DMS53 treated with DMSO at 0.1 percent for 48 hours (cell line): Measurements from ENCODE around the gene RALGAPA2.
"Not testable (repeated sequence)": the region's sequence is repeated elsewhere in the genome, so short reads cannot be mapped to it uniquely, and the experiment has no call there.

Experiments used
- DNase-seq: peaks from one replicate; lab custom pipeline; 2025; ENCODE audit not compliant: unreplicated experiment; lab: John Stamatoyannopoulos, UW

The RALGAPA2 gene

DNA sequence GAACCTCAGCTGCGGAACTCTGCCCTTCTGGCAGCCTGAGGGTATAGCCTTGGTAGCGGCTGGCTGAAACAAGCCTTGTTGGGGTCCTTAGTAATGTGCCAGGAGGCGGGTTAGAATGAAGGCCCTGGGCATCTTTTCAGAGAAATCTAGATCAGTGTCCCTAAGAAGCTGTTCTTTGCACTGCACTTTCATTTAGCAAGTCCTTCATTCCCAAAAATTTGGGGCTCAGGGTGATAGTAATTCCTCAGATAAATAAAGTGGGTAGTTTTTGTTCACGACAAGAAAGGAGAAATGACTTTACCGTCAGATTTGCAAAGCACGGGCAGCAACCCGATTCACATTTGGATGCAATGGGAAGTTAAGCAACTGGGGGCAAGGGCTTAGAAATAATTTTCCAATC lies 341.4 kb downstream of the RALGAPA2 start:
- DNase-seq: no peak

DNA sequence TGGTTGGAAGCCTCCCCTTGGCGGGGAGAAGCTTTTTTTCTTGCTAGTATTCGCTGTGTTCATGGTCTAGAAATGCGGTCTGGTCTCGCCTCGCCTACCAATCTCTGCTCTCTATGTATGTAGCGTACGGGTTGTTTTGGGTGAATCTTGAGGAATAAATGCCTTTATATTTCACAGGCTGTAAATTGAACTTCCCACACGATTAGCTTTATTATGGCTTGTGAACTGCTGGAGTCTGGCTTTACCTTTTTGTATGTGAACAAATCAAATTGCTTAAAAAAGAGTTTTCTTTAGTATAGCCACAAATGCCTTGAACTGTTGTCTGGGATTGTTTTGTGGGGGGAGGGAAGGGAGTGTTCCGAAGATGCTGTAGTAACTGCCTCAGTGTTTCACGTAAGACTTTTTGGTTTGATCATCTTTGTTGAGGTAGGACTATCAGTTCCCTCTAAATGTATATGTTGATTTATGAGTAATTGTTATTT lies 342.3 kb downstream of the RALGAPA2 start:
- DNase-seq: peak; percentile 13

DNA sequence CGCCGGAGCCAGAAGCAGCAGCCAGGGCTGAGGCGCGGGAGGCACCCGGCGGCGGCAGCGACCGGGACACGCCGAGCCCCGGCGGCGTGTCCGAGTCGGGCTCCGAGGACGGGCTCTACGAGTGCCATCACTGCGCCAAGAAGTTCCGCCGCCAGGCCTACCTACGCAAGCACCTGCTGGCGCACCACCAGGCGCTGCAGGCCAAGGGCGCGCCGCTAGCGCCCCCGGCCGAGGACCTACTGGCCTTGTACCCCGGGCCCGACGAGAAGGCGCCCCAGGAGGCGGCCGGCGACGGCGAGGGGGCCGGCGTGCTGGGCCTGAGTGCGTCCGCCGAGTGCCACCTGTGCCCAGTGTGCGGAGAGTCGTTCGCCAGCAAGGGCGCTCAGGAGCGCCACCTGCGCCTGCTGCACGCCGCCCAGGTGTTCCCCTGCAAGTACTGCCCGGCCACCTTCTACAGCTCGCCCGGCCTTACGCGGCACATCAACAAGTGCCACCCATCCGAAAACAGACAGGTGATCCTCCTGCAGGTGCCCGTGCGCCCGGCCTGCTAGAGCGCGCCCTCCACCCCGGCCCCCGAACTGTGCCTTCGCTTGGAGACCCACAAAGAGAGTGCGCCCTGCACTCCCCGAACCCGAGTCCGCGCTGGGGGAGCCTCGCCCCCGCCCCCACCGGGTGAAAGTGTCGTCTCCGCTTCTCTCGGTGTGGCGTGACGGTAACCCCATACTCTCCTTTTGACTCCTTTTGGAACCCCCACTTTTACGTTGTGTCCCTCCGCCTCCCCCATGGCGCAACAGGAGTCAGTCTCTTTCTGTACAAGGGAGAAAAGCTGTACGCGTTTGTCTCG lies 343.0 kb downstream of the RALGAPA2 start:
- DNase-seq: peak; percentile 57

DNA sequence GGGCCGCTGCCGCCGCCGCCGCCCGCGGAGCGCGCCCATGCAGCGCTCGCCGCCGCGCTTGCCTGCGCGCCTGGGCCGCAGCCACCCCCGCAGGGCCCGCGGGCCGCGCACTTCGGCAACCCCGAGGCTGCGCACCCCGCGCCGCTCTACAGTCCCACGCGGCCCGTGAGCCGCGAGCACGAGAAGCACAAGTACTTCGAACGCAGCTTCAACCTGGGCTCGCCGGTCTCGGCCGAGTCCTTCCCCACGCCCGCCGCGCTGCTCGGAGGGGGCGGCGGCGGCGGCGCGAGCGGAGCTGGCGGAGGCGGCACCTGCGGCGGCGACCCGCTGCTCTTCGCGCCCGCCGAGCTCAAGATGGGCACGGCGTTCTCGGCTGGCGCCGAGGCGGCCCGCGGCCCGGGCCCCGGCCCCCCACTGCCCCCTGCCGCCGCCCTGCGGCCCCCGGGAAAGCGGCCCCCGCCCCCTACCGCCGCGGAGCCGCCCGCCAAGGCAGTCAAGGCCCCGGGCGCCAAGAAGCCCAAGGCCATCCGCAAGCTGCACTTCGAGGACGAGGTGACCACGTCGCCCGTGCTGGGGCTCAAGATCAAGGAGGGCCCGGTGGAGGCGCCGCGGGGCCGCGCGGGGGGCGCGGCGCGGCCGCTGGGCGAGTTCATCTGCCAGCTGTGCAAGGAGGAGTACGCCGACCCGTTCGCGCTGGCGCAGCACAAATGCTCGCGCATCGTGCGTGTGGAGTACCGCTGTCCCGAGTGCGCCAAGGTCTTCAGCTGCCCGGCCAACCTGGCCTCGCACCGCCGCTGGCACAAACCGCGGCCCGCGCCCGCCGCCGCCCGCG lies 343.8 kb downstream of the RALGAPA2 start:
- no peak for DNase-seq

DNA sequence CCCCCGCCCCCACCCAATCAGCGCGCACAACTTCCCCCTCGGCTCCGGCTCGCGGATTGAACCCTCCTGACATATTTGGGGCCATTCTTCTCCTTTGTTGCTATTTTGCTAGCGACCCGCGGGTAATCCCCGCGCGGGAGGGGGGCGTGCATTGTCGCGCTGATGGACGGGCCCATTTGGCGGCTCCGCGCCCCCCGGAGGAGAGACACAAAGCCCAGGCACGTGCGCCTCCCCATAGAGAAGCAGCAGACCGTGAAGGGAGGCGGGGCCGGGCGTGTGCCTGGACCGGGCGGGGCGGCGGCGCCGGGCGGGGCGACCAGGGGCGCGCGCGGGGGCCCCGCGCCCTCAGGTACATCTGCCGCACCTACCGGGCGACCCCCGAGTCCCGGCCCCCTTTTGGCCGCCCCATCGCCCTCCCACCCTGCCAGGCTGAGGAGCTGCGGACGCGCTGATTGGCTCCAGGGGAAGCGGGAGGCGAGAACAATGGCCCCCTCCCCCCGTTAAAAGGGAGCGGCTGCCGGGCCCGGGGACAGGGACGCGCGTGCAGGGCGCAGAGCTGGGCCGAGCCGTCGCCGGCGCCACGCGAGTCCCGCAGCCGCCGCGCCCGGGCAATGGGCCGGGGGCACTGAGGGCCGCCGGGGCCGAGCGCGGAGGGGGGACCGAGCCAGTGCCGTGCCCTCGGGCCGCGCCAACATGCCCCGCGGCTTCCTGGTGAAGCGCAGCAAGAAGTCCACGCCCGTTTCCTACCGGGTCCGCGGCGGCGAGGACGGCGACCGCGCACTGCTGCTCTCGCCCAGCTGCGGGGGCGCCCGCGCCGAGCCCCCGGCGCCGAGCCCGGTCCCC lies 344.6 kb downstream of the RALGAPA2 start, which contains the start of gene INSM1:
INSM1 (plus strand) TSS at position 530 of the 843 bp plus-strand sequence; CDS start at position 694, 164 bp downstream.
- DNase-seq: peak; percentile 66

DNA sequence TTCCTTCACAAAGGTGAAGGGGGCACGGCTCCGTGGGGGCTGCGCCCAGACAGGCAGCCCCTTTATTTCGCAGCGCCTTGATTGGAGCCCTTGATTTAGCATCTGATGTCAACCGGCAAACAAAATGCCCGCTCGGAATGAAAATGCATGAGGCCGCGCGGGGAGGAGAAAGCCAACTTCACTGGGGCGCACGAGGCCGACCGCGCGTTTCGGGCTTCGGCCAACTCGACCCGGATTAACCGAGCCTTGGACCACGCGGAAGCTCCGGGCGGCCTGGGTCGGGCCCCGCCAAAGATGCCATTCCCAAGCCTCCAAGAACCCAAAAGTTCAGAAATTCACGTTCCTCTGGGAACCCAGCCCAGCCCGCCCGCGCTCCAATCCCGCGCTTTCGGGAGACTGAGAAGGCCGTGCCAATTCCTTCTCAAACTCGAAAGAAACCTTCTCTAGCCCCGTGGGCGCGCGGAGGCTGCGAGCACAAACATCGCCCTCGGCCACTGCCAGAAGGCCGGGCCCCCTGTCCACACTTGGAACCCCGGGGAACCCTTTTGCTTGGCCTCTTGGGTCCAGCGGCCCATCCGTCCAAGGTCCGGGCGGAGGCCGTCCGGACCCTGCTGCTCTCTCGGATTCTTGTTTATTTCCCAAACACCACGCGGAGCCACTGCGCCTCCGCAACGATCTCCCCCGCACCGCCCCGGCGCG lies 345.4 kb downstream of the RALGAPA2 start:
- DNase-seq: peak; percentile 66

DNA sequence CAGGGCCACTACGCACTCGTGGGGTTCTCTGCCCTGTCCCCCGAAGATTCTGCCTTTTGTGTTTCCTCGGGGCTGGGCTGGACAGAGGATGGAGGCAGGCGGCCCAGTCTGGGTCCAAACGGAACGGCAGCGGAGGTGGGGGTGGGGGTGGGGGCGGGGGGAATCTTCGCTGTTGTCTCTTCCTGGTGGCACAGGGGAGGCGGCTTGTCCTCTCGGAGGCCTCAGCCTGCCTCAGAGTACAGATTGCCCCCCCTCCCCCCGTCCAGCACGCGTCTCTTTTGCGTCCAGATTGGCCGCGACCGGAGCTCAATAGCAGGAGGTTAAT lies 345.9 kb downstream of the RALGAPA2 start:
- DNase-seq: peak; percentile 66

DNA sequence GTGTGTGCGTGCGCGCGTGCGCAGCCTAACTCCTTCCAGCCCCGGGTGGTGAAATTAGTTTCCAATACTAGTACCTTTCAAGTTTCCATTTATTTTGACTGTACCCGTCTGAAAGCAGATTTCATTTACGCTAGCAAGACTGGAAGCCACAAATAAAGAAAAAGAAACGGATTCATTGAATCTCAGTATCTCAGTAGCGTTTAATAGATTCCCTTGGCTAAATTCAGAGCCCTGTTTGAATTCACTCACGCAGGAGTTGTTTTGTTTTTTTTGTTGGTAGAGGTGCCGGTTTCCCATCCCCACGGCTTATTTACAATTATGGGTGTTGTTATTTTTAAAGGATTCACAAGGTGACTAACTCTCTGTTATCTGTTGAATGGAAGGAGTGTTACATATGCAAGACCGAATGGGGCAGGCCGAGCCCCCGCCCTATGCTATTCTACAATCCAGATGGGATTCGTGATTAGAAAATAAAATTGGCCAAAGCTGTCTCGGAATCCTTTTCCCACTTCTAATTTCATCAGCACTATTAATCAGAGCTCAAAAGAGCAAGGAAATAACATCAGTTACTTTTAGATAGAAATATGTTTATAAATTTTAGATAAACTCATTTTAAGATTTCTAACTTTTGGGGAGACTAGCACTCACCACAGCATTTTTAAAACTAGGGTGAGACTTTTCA lies 346.8 kb downstream of the RALGAPA2 start:
- no peak for DNase-seq

DNA sequence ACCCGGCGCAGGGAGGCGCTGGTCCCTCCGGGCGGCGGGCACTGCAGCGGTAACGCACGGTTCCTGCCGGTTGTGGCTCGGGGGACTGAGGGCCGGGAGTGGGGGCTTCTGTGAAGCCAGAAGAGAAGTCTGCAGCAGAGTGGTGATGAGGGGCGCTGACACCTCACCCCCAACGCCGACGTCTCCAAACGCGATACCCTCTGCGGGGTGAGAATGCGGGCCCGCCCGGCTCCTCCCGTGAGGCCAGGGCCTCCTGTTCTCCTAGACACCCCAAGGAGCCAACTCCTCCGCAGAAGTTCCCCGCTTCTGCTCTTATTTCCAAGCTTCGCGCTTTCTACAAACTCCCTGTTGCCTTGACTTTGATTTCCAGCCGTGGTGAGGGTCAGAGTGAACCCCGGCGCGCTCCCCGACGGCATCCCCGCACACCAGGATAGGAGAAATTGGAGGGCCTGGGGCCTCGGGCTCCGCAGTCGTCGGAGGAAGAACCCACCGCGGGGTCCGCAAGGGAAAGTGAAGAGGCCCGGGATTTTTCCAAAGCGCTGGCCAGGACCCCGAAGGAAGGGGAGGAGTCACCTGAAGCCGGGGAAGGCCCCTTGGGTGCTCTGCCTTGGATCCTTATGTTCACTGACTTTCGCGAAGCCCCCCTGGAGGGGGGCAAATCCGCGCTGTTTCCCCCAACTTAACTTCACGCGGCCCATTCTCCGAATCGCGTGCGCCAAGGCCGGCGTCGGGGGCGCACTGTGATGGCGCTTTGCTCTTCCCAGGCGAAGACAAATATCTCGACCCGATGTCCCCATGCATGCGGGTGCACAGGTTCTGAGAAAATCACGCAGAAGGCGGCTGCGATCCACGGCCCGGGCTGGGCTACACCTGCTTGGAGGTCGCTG lies 347.6 kb downstream of the RALGAPA2 start:
- no peak for DNase-seq

DNA sequence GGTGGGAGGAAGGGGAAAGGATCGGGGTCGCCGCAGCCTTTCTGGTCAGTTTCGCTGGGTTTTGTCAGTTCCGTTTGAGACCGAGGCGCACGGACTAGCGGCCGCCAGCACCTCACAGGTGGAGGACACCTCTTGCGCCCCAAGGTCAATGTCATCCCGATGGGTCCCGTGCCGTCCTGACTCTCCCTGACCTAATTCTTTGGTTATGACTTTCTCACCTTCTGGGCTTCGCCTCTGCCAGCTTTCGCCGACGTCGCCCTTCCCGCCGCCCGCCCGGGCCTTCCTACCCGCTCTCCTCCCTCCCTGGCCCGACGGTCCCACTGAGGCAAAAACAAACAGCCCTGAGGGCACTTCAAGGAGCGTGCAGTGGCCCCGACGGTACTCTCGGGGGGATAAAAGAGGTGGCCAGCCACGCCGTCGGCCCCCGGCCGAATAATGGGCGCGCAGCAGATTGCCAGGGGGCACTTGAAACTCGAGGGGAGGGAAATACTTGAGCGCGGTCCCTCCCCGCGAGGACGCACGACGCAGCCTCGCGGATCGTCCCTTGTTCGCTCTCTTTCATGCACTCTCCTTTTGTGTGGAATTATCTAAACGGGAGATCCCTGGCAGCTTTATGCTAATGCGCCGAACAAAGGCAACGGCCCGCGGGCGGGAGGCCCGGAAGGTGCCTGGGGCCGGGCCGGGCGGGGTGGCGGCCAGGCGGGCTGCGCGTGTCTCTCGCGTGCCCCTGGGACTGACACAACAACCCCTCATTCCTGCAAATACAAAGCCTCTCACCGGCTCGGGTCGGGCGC lies 348.4 kb downstream of the RALGAPA2 start:
- DNase-seq: peak; percentile 89

DNA sequence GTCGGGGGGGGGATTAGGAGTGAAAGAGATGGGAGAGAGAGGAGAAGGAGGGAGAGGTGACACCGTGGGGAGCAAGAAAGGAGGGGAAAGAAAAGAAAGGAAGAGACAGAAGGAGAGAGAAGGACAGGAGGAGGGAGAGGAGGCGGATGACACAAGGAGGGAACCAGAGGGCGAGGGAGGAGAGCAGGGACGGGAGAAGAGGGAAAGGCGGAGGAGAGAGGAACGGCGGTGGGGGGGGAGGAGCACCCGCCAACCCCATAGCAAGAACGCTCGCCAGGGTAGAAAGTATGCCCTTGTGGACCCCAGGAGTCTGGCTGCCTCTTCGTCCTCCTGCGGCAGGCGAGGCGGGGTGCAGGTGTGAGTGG lies 349.0 kb downstream of the RALGAPA2 start:
- peak; percentile 69 for DNase-seq

DNA sequence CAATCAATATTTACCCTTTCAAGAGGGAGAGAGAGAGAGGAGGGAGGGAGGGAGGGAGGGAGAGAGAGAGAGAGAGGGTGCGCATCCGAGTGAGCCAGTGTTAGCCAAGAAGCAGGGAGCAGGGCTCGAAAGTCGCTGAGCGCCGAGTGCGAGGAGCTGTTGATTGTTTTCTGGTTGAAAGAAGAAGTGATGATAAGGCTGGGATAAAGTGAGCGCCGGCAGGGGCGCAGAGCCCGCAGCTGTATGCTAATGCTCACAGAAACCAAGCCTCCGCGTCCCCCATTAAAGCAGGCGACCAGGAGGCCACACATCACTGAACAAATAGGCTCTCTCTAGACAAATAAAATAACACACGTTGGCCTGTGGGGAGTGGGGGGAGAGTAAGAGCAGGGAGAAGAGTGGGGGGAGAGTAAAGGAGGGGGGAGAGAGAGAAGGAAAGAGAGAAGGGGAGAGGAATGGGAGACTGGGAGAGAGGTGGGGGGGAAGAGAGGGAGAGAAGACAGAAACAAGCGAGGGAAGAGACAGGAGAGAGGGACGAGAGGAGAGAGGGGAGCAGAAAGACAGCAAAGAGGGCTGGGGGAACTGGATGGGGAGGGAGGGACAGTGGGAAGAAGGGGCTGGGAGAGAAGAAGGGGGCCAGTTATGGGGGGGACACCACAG lies 349.5 kb downstream of the RALGAPA2 start:
- DNase-seq: peak; percentile 86

DNA sequence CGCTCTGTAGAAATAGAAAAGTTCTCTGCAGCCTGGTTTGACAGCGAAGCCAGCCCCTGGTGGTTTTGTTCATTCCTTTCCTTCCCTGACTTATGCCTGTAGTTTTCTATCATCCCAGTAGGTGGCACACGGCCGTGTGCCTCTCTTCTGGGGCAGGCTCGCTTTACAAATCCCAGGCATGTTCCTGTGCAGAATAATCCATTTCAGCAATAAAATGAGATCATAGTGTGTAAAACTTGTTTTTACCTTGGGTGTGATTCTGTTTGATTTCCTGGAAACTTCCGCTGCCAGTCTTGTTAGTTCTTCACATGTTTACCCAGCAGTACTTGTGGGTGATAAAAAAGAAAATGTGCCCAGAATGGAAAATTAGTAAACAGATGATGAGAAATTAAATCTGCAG lies 352.0 kb downstream of the RALGAPA2 start:
- peak; percentile 80 for DNase-seq

DNA sequence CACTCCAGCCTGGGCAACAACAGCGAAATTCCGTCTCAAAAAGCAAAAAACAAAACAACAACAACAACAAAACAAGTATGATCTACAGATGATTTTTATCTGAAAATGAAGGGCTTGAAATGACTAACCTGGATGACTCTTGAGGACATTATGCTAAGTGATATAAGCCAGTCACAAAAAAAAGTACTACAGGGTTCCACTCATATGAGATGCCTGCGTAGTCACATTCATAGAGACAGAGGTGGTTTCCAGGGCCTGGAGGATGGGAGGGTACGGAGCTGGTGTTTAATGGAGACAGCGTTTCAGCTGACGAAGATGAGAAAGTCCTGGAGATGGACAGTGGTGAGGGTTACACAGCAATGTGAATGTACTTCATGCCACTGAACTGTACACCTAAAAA lies 352.8 kb downstream of the RALGAPA2 start:
- no peak for DNase-seq

DNA sequence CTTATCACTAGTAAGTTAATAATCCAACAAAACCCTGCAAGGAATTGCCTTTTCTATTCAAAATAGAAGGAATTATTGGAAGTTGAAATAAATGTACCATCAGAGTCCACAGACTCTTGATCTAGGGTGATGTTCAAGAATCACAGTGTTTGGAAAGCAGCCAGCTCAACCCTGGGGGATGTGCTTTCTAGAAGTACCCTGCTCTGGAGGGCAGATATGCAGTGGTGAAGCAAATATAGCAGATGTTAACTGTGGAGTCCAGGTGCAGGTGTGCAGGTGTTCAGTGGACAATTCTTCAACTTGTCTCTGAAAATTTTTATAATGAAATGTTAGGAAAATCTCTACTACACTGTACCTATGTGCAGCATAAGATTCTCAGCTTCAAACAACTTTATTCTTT lies 353.6 kb downstream of the RALGAPA2 start:
- DNase-seq: peak; percentile 40

DNA sequence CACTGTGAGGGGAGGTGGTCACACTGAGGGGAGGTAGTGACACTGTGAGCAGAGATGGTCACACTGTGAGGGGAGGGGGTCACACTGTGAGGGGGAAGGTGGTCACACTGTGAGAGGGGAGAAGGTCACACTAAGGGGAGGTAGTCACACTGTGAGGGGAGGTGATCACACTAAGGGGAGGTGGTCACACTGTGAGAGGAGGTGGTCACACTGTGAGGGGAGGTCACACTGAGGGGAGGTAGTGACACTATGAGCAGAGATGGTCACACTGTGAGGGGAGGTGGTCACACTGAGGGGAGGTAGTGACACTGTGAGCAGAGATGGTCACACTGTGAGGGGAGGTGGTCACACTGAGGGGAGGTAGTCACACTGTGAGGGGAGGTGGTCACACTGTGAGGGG lies 356.9 kb downstream of the RALGAPA2 start:
- not testable (repeated sequence) for DNase-seq

DNA sequence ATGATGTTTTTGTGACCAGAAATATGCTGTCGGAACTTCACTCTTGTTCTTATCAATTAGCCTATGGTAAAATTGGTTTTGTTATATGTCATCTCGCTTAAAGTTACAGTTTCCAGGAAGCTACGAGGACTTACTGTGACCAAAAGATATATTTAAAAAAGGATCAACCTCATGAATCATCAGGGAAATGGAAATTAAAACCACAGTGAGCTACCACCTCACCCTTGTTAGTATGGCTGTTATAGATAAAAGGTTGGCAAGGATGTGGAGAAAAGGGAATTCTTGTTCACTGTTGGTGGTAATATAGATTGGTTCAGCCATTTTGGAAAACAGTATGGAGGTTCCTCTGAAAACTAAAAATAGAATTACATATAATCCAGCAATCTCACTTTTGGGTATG lies 358.9 kb downstream of the RALGAPA2 start:
- DNase-seq: no peak

DNA sequence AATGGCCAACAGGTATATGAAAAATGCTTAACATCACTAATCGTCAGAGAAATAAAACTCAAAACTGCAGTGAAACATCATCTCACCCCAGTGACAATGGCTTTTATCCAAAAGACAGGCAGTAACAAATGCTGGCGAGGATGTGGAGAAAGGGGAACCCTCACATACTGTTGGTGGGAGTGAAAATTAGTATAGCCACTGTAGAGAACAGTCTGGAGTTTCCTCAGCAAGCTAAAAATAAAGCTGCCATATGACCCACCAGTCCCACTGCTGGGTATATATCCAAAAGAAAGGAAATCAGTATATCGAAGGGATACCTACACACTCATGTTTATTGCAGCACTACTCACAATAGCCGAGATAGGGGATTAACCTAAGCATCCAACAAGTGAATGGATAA lies 368.0 kb downstream of the RALGAPA2 start:
- no peak for DNase-seq
